HEK293 (cell line): ENCODE data around the gene PCSK5.

ENCODE experiments used
- CTCF ChIA-PET: fragments of 350-600 bp; formaldehyde crosslinking; extraction: SDS; loops from one replicate; lab custom pipeline; 2021; ENCODE audit warnings: antibody characterized with exemption; lab: Yijun Ruan, JAX
- POLR2A ChIA-PET: fragments of 300-600 bp; formaldehyde crosslinking; extraction: SDS; loops from one replicate; lab custom pipeline; 2020; ENCODE audit warnings: antibody characterized with exemption, inconsistent platforms; lab: Yijun Ruan, JAX
- H3K27ac ChIP-seq: fragments of 200-500 bp; sonication (Bioruptor generic); 2 replicates; pipeline ENCODE4 v1.5.1; 2014; ENCODE audit warnings: low read depth, low read length, control low read depth, inconsistent platforms; ENCODE audit errors: extremely low read depth
- H3K36me3 ChIP-seq, 2 experiments: fragments of 200-500 bp in 1 of 2; sonication (Bioruptor generic) in 1 of 2; 1 replicate in 1 of 2; 2 replicates in 1 of 2; pipeline ENCODE4 v1.5.1; 2014 to 2017; ENCODE audit warnings: inconsistent platforms in 2 of 2, low read length in 2 of 2; ENCODE audit not compliant: control insufficient read depth in 2 of 2, insufficient read depth in 1 of 2
- H3K4me1 ChIP-seq: fragments of 200-500 bp; sonication (Bioruptor generic); 2 replicates; pipeline ENCODE4 v1.5.1; 2014; ENCODE audit warnings: mild to moderate bottlenecking, low read length, inconsistent platforms; ENCODE audit not compliant: control insufficient read depth, insufficient read depth
- H3K4me3 ChIP-seq: 2 replicates; pipeline ENCODE4 v1.5.1; 2011; ENCODE audit warnings: low read depth, mild to moderate bottlenecking, control low read depth, low read length, moderate library complexity
- H3K9me3 ChIP-seq: fragments of 200-500 bp; sonication (Bioruptor generic); 2 replicates; pipeline ENCODE4 v1.5.1; 2014; ENCODE audit warnings: low read depth, low read length, inconsistent platforms; ENCODE audit not compliant: control insufficient read depth, insufficient read depth
- EGR2 ChIP-seq: fragments of 450-650 bp; formaldehyde crosslinking; IDR thresholded peaks from 2 replicates; pipeline ENCODE4 v1.5.1; 2016; ENCODE audit warnings: low read depth, missing biosample characterization, missing genetic modification characterization
- GFI1B ChIP-seq: fragments of 450-650 bp; formaldehyde crosslinking; IDR thresholded peaks from 2 replicates; pipeline ENCODE4 v1.5.1; 2016; ENCODE audit warnings: missing biosample characterization, missing genetic modification characterization
- KLF7 ChIP-seq: fragments of 450-650 bp; formaldehyde crosslinking; IDR thresholded peaks from 2 replicates; pipeline ENCODE4 v1.5.1; 2016; ENCODE audit warnings: missing biosample characterization, missing genetic modification characterization, borderline replicate concordance
- MEIS1 ChIP-seq: sonication (generic); formaldehyde crosslinking; IDR thresholded peaks from 2 replicates; pipeline ENCODE4 v1.8.1; 2022; ENCODE audit warnings: missing genetic modification reagents, mild to moderate bottlenecking, borderline replicate concordance
- RBAK ChIP-seq: fragments of 450-650 bp; formaldehyde crosslinking; IDR thresholded peaks from 2 replicates; pipeline ENCODE4 v1.5.1; 2016; ENCODE audit warnings: missing biosample characterization, missing genetic modification characterization
- ZFP3 ChIP-seq: fragments of 450-650 bp; formaldehyde crosslinking; IDR thresholded peaks from 2 replicates; pipeline ENCODE4 v1.5.1; 2016; ENCODE audit warnings: low read depth, missing biosample characterization, missing genetic modification characterization
- ZNF121 ChIP-seq: fragments of 450-650 bp; formaldehyde crosslinking; IDR thresholded peaks from 2 replicates; pipeline ENCODE4 v1.5.1; 2016; ENCODE audit warnings: missing biosample characterization, missing genetic modification characterization
- ZNF16 ChIP-seq: fragments of 450-650 bp; formaldehyde crosslinking; IDR thresholded peaks from 2 replicates; pipeline ENCODE4 v1.5.1; 2016; ENCODE audit warnings: low read depth, missing biosample characterization, missing genetic modification characterization
- ZNF394 ChIP-seq: fragments of 450-650 bp; formaldehyde crosslinking; IDR thresholded peaks from 2 replicates; pipeline ENCODE4 v1.5.1; 2016; ENCODE audit warnings: missing biosample characterization, missing genetic modification characterization, mild to moderate bottlenecking, moderate library complexity, borderline replicate concordance
- ZNF548 ChIP-seq: fragments of 450-650 bp; formaldehyde crosslinking; IDR thresholded peaks from 2 replicates; pipeline ENCODE4 v1.5.1; 2016; ENCODE audit warnings: missing biosample characterization, missing genetic modification characterization
- ZNF660 ChIP-seq: fragments of 450-650 bp; IDR thresholded peaks from 2 replicates; pipeline ENCODE4 v1.5.1; 2018; ENCODE audit warnings: missing biosample characterization, mild to moderate bottlenecking, missing genetic modification characterization
- ZNF843 ChIP-seq: fragments of 450-650 bp; formaldehyde crosslinking; IDR thresholded peaks from 2 replicates; pipeline ENCODE4 v1.5.1; 2016; ENCODE audit warnings: missing biosample characterization, missing genetic modification characterization
- TF ChIP-seq, protein P1 (sequence below): fragments of 450-650 bp; formaldehyde crosslinking; conservative IDR thresholded peaks from 2 replicates; pipeline ENCODE4 v1.5.1; 2016; ENCODE audit warnings: low read depth, missing biosample characterization, missing genetic modification characterization
- TF ChIP-seq, protein P2 (sequence below): fragments of 450-650 bp; formaldehyde crosslinking; IDR thresholded peaks from 2 replicates; pipeline ENCODE4 v1.5.1; 2016; ENCODE audit warnings: missing biosample characterization, missing genetic modification characterization
- TF ChIP-seq, protein P3 (sequence below): fragments of 450-650 bp; formaldehyde crosslinking; IDR thresholded peaks from 2 replicates; pipeline ENCODE4 v1.5.1; 2016; ENCODE audit warnings: missing biosample characterization, missing genetic modification characterization
- TF ChIP-seq, protein P4 (sequence below): fragments of 450-650 bp; formaldehyde crosslinking; IDR thresholded peaks from 2 replicates; pipeline ENCODE4 v1.5.1; 2016; ENCODE audit warnings: missing biosample characterization, missing genetic modification characterization
- TF ChIP-seq, protein P5 (sequence below): fragments of 450-650 bp; formaldehyde crosslinking; IDR thresholded peaks from 2 replicates; pipeline ENCODE4 v1.5.1; 2016; ENCODE audit warnings: missing biosample characterization, missing genetic modification characterization

The PCSK5 gene

DNA sequence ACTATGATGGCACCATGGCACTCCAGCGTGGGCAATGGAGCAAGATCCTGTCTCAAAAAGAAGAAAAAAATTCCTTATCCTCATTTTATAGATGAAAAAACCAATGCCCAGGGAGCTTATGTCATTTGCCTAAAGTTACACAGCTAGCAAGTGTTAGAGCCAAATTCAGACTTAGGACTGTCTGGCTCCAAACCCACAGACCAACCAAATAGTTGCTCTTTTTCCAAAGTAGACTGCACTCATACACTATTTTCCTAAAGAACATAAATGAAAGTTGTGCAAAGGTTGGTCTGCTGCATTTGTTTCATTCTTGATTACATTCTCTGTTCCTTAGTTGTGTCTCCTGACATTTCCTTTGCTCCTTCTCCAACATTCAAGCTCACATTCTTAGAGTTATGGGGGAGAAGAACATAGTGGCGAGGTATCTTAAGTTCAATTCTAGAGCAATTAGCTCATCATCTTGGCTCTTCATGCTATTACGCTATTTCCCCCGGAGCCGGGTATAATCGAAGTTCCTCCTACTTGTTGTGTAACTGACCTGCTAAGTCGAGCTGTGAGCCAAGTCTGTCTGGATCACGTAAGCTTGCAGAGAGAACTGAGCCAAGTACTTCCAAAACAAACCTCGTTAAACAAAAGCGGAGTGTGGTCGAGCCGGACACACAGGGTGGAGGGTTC, 365.4 kb downstream of the PCSK5 start:
- Histone ChIP-seq H3K36me3 (no peaks in the 10 kb centered on the region), H3K9me3 (no peaks in the 10 kb centered on the region), H3K27ac (no peak overlapping the region)
- POLR2A ChIA-PET: interaction anchor here (1.2 kb wide), 1 partner anchor 366 kb away, joined by 3 read pairs; the partner anchor contains the start of gene PCSK5
- CTCF ChIA-PET: interaction anchor here (0.7 kb wide), 1 partner anchor 293 kb away, joined by 3 read pairs; no protein-coding TSS in a partner anchor
- TF ChIP-seq ZNF660 (tag by site-specific recombination) (no peak), MEIS1 (no peak), RBAK (tag by site-specific recombination) (no peak), ZFP3 (tag by site-specific recombination) (no peak), KLF7 (tag by site-specific recombination) (no peak), ZNF394 (tag by site-specific recombination) (no peak), EGR2 (tag by site-specific recombination) (no peak), ZNF843 (tag by site-specific recombination) (no peak), GFI1B (tag by site-specific recombination) (no peak)
- TF ChIP-seq, protein P1, sequence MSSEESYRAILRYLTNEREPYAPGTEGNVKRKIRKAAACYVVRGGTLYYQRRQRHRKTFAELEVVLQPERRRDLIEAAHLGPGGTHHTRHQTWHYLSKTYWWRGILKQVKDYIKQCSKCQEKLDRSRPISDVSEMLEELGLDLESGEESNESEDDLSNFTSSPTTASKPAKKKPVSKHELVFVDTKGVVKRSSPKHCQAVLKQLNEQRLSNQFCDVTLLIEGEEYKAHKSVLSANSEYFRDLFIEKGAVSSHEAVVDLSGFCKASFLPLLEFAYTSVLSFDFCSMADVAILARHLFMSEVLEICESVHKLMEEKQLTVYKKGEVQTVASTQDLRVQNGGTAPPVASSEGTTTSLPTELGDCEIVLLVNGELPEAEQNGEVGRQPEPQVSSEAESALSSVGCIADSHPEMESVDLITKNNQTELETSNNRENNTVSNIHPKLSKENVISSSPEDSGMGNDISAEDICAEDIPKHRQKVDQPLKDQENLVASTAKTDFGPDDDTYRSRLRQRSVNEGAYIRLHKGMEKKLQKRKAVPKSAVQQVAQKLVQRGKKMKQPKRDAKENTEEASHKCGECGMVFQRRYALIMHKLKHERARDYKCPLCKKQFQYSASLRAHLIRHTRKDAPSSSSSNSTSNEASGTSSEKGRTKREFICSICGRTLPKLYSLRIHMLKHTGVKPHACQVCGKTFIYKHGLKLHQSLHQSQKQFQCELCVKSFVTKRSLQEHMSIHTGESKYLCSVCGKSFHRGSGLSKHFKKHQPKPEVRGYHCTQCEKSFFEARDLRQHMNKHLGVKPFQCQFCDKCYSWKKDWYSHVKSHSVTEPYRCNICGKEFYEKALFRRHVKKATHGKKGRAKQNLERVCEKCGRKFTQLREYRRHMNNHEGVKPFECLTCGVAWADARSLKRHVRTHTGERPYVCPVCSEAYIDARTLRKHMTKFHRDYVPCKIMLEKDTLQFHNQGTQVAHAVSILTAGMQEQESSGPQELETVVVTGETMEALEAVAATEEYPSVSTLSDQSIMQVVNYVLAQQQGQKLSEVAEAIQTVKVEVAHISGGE (tag by site-specific recombination): no peak
- TF ChIP-seq, protein P2, sequence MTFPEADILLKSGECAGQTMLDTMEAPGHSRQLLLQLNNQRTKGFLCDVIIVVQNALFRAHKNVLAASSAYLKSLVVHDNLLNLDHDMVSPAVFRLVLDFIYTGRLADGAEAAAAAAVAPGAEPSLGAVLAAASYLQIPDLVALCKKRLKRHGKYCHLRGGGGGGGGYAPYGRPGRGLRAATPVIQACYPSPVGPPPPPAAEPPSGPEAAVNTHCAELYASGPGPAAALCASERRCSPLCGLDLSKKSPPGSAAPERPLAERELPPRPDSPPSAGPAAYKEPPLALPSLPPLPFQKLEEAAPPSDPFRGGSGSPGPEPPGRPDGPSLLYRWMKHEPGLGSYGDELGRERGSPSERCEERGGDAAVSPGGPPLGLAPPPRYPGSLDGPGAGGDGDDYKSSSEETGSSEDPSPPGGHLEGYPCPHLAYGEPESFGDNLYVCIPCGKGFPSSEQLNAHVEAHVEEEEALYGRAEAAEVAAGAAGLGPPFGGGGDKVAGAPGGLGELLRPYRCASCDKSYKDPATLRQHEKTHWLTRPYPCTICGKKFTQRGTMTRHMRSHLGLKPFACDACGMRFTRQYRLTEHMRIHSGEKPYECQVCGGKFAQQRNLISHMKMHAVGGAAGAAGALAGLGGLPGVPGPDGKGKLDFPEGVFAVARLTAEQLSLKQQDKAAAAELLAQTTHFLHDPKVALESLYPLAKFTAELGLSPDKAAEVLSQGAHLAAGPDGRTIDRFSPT: no peak
- TF ChIP-seq, protein P3, sequence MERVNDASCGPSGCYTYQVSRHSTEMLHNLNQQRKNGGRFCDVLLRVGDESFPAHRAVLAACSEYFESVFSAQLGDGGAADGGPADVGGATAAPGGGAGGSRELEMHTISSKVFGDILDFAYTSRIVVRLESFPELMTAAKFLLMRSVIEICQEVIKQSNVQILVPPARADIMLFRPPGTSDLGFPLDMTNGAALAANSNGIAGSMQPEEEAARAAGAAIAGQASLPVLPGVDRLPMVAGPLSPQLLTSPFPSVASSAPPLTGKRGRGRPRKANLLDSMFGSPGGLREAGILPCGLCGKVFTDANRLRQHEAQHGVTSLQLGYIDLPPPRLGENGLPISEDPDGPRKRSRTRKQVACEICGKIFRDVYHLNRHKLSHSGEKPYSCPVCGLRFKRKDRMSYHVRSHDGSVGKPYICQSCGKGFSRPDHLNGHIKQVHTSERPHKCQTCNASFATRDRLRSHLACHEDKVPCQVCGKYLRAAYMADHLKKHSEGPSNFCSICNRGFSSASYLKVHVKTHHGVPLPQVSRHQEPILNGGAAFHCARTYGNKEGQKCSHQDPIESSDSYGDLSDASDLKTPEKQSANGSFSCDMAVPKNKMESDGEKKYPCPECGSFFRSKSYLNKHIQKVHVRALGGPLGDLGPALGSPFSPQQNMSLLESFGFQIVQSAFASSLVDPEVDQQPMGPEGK: no peak
- TF ChIP-seq, protein P4, sequence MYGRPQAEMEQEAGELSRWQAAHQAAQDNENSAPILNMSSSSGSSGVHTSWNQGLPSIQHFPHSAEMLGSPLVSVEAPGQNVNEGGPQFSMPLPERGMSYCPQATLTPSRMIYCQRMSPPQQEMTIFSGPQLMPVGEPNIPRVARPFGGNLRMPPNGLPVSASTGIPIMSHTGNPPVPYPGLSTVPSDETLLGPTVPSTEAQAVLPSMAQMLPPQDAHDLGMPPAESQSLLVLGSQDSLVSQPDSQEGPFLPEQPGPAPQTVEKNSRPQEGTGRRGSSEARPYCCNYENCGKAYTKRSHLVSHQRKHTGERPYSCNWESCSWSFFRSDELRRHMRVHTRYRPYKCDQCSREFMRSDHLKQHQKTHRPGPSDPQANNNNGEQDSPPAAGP: no peak
- TF ChIP-seq, all 188 proteins: peak for 0
- Histone ChIP-seq H3K4me3 (no peak overlapping the region), H3K4me1 (no peaks in the 10 kb centered on the region)

DNA sequence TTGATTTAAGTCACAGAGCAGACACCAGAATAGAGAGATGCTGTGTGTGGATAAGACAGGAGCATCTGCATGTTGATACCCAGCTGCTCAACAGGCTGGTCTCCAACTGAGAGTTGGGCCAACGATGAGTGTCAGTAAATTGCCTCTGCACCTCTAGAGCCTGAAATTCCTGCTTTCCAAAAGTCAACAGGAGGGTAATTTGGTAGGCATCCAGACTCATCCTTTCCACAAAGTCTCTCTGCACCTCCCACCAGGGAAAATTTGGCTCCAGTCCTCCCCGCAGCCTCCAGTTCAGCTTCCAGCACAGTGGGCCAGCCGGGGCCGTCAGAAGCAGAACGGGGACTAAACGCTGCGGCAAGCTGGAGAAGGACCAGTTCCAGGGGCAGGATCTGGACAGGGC, 366.8 kb downstream of the PCSK5 start:
- H3K4me3 ChIP-seq: no peak overlapping the region
- no peaks in the 10 kb centered on the region for H3K4me1 ChIP-seq
- TF ChIP-seq ZNF121 (tag by site-specific recombination): no peak
- no peak for TF ChIP-seq ZNF16 (tag by site-specific recombination)
- no peak for TF ChIP-seq ZNF548 (tag by site-specific recombination)
- TF ChIP-seq, protein P5, sequence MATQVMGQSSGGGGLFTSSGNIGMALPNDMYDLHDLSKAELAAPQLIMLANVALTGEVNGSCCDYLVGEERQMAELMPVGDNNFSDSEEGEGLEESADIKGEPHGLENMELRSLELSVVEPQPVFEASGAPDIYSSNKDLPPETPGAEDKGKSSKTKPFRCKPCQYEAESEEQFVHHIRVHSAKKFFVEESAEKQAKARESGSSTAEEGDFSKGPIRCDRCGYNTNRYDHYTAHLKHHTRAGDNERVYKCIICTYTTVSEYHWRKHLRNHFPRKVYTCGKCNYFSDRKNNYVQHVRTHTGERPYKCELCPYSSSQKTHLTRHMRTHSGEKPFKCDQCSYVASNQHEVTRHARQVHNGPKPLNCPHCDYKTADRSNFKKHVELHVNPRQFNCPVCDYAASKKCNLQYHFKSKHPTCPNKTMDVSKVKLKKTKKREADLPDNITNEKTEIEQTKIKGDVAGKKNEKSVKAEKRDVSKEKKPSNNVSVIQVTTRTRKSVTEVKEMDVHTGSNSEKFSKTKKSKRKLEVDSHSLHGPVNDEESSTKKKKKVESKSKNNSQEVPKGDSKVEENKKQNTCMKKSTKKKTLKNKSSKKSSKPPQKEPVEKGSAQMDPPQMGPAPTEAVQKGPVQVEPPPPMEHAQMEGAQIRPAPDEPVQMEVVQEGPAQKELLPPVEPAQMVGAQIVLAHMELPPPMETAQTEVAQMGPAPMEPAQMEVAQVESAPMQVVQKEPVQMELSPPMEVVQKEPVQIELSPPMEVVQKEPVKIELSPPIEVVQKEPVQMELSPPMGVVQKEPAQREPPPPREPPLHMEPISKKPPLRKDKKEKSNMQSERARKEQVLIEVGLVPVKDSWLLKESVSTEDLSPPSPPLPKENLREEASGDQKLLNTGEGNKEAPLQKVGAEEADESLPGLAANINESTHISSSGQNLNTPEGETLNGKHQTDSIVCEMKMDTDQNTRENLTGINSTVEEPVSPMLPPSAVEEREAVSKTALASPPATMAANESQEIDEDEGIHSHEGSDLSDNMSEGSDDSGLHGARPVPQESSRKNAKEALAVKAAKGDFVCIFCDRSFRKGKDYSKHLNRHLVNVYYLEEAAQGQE (tag by site-specific recombination): no peak
- no peaks in the 10 kb centered on the region for H3K36me3 ChIP-seq
- CTCF ChIA-PET: no interaction called here
- POLR2A ChIA-PET: no interaction called here
- H3K9me3 ChIP-seq: no peaks in the 10 kb centered on the region
- H3K27ac ChIP-seq: no peak overlapping the region
